HTR-8/SVneo (cell line): ENCODE results near the gene CLTCL1.
A peak's percentile ranks its signal among the peaks of the same experiment; 100 is the strongest.

Source experiments
- DNase-seq: peaks from one replicate; pipeline ENCODE4 v3.0.0; 2011; ENCODE audit warnings: low spot score, mixed read lengths; ENCODE audit not compliant: insufficient read length
- FAIRE-seq: peaks from 2 replicates; lab custom pipeline; 2011; peaks lifted over from hg19 to GRCh38; lab: Jason Lieb, UNC

Gene CLTCL1

DNA sequence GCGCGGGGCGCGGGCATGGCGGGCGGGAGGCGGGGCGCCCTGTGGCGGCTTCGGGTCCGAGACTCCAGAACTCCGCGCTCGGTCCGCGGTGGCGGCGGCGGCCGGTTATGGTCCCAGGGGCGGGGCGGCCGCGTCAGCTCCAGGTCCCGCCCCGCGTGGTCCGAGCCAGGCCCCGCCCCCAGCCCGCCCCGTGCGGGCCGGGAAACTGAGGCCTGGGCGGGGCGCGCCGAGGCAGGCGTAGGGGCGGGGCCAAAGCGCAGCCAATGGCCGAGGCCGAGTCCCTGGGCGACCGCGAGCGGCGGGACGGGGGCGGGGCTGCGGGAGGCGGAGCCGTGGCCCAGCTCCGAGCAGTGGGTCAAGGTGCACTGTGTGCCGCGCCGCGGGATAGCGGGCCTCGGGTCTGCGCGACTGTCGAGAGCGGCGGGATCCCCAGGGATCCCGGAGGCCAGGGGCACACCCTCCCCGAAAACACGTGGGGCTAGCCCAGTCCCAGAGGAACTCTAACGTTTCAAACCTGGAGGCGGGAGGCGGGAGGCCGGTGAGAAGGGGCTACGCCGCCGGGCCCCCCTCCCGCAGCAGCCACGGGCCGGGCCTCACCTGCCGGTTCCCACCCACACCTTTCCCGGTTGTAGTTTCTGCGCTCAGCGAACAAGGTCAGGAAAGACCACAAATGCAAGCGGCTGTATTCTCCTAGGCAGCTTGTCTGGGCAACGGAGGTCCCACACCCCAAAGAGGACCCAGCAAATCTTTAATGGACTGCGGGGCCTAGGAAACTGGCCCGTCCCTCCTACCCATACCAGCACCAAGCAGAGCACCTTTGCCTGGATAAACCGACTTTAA, 112.6 kb downstream of the CLTCL1 start, which contains the start of gene SLC25A1:
SLC25A1 (minus strand) TSS at position 80 of the 840 bp plus-strand sequence; CDS start at position 17, 63 bp downstream.
- FAIRE-seq, result peak; percentile 93

GRCh38 chr22:19178065-19178656, 113.4 kb downstream of the CLTCL1 start:
- no peak for DNase-seq

More for the DNA sequence above, 112.6 kb downstream of the CLTCL1 start, which contains the start of gene SLC25A1:
- peak; percentile 88 for DNase-seq

GRCh38 chr22:19177164-19178064, 114.1 kb downstream of the CLTCL1 start:
- no peak for FAIRE-seq
- no peak for DNase-seq

More at GRCh38 chr22:19178065-19178656, 113.4 kb downstream of the CLTCL1 start:
- FAIRE-seq, result no peak

DNA sequence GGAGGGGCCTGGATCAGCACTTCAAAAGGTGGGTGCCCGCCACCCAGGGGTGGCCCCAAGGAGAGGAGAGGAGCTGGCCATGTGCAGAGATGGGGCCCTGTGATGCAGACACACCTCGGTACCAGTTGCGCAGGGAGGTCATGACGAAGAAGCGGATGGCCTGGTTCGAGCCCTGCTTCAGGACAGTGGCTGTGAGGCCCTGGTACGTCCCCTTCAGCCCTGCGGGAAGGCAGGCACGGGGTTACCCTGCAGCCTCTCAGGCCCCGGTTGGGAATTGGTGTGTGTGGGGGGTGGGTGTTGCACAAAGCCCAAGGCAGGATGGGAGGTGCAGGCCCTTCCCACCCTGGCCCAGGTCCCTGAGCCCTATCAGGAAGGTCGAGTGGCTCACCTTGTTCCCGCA, 114.8 kb downstream of the CLTCL1 start:
- FAIRE-seq (no peak), DNase-seq (no peak)

GRCh38 chr22:19176175-19176643, 115.3 kb downstream of the CLTCL1 start:
- DNase-seq, result no peak
- FAIRE-seq, result no peak

DNA sequence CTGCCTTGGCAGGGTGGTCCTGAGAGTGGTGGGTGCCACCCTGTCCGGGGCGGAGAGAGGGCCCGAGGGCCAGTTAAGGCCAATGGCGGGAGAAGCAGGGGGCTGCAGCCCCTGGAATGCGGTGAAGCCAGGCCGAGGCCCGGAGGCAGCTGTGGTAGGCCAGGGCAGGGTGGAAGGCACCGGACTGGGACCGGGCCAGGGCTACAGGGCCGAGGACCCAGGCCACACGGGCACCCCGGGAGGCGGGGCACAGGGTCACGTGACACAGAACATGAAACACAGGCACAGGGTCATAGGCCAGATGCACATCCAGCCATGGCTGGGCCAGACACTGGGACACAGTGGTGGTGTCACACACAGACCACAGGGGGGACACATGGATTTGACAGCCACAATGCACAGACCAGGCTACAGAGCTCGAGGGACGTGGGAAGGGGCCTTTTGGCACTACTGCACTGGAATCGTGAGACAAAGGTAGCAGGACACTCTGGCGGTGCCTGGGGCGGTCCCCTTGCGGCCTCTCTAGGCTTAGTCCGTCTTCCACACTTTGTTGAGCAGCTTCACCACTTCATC, 115.8 kb downstream of the CLTCL1 start:
- DNase-seq, result no peak
- peak; percentile 40 for FAIRE-seq

- DNase-seq (no peak), FAIRE-seq (no peak)
Observed at GRCh38 chr22:19175026-19175601, 116.4 kb downstream of the CLTCL1 start.

- no peak for DNase-seq
- no peak for FAIRE-seq
Observed at GRCh38 chr22:19174106-19175025, 117.2 kb downstream of the CLTCL1 start.

GRCh38 chr22:19173047-19174035, 118.2 kb downstream of the CLTCL1 start:
- DNase-seq (no peak), FAIRE-seq (no peak)

DNA sequence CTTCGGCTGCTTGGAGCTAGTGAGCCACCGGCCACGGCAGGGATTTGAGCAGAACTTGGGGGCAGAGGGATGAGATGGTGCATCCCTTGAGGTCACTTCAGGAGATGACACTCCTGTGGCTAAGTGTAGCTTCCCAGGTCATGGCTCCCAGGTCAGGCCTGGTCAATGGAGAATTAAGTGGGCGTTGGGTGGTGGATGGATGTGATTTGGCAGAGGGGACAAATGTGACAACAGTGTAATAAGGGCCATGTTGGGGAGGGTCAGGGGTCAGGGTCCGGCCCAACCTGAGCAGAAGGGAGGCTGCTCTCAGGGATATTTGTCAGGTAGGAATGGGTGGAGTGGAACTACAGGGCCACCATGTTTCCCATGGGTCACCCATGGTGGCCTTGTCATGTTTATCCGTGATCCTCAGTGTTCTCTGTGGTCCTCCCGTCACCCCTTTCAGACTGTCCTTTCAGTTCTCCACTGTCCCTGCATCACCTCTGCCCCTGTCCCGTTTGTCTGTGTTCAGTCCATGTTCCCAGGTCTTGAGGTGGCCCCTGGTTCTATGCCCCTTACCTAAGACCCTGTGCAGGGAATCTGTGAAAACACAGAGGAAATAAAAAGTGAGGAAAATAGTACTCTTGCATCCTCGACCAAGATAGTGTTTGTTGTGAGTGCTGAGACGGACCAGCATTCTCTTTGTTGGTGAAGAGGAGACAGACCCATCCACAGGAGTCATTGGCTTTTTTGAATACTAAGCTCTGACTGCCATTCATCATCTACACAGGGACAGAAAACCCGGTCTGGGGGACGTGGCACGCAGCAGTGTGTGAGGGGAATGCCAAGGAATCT, 119.1 kb downstream of the CLTCL1 start:
- FAIRE-seq, result no peak

DNA sequence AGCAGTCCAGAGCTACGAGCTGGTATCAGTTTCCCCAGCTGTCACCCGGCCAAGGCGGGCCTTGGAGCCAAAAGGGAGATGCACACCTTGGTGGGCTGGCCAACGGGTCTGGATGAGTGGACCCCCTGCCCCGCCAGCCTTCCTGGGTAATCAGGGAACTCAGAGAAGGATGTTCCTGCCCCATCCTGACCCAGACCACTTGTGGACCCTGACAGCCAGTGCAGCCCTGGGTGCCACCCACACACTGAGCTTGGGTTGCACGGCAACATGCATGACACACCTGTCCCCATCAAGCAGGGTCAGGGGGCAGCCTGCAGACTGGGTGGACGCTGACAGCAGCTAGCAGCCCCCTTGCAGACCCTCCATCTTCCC, 121.6 kb downstream of the CLTCL1 start:
- no peak for FAIRE-seq

More for the DNA sequence above, 119.1 kb downstream of the CLTCL1 start:
- DNase-seq, result no peak

DNA sequence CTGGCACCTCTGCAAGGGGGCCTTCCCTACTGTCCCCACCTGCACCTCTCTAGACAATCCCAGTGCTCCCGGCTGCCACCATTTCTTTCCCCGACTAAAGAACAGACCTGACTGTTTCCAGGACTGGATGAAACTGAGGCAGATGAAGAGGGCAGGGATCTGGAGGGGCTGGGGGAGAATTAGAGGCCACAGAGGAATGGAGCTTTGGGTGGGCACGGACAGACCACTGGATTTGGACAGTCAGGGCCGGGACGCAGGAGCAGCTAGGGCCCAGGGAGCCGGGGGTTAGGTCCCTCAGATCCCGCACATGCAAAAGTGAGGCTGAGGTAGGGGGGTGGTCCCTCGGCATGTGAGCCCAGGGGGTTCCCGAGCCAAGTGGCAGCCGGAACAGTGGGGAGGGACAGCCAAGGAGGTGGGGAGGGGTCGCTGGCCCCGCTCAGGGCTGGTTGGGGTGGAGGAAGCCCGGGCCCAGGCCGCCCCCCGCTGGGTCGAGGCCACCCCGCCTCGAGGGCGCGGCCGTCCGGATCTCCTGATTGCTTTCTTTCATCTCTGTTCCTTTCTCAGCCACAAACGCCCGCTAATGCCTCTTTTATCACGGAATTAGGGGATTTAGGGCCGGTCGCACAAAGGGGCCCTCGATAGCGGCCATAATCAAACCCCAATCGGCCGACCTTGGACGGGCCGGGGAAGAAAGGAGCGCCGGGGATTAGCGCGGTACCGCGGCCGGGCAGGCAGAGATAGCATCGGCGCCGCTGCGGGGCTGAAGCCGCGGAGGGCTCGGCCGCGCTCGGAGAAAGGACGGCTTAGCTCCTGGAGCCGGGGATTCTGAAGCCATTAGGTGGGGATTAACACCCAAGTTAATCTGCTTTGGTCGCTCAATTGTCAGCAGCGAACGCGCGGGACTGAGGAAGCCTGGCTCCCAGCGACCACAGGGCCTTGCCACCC, 122.2 kb downstream of the CLTCL1 start:
- no peak for FAIRE-seq

More for the DNA sequence above, 121.6 kb downstream of the CLTCL1 start:
- no peak for DNase-seq

GRCh38 chr22:19168088-19168890, 123.2 kb downstream of the CLTCL1 start:
- no peak for FAIRE-seq
- no peak for DNase-seq

More for the DNA sequence above, 122.2 kb downstream of the CLTCL1 start:
- no peak for DNase-seq

- DNase-seq (no peak), FAIRE-seq (no peak)
Observed at GRCh38 chr22:19167106-19167869, 124.2 kb downstream of the CLTCL1 start.
